Measurements from ENCODE around the gene COL1A1.

Gene COL1A1

DNA sequence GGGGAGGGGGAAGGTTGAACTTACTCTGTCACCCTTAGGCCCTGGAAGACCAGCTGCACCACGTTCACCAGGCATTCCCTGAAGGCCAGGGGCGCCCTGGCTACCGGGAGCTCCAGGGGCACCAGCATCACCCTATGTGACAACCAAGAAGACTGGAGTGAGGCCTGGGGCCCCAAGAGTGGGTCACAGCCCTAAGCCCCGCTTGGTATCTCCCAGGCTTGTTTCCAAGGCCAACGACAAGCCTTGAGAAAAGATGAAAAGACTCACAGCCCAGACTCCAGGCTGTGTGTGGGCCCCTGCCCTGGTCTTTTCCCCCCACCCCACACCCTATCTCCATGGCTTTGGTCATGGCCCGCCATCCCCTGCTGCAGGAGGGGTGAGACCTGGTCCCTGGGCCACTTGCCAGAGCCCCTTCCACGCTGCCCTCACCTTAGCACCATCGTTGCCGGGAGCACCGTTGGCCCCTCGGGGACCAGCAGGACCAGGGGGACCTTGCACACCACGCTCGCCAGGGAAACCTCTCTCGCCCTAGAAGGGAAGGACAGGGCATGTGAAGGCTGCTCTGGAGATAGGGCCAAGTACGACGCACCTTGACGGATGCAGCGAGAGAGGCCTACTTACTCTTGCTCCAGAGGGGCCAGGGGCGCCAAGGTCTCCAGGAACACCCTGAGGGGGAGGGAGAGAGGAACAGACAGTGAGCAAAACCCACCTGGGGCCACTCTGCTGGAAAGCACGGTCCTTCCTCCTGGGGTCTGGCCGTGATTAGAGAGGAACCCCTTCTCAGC, 9.9 kb downstream of the COL1A1 start:
- H3K4me1 ChIP-seq (ENCODE audit: control insufficient read depth, insufficient read depth, low read length) = no peaks in the 10 kb centered on the region
- no peaks in the 10 kb centered on the region for H3K9me3 ChIP-seq (ENCODE audit: control insufficient read depth, insufficient read depth, low read length)
- DNase-seq (ENCODE audit: low read depth, low spot score) = no peak
- no peaks in the 10 kb centered on the region for H3K27me3 ChIP-seq (ENCODE audit: control insufficient read depth, insufficient read depth, low read length)
- peaks cover 48% of the 10 kb centered on the region; the same call in 1 of the 2 replicates for H3K36me3 ChIP-seq (ENCODE audit: control insufficient read depth, insufficient read depth, low read length)
- no peak overlapping the region for H3K27ac ChIP-seq (ENCODE audit: low read length)
- no peak overlapping the region for H3K4me3 ChIP-seq (ENCODE audit: low read length)
- no CpG with 5 or more reads among the region's 21 CpGs for WGBS (ENCODE audit: insufficient coverage, insufficient read length)

DNA sequence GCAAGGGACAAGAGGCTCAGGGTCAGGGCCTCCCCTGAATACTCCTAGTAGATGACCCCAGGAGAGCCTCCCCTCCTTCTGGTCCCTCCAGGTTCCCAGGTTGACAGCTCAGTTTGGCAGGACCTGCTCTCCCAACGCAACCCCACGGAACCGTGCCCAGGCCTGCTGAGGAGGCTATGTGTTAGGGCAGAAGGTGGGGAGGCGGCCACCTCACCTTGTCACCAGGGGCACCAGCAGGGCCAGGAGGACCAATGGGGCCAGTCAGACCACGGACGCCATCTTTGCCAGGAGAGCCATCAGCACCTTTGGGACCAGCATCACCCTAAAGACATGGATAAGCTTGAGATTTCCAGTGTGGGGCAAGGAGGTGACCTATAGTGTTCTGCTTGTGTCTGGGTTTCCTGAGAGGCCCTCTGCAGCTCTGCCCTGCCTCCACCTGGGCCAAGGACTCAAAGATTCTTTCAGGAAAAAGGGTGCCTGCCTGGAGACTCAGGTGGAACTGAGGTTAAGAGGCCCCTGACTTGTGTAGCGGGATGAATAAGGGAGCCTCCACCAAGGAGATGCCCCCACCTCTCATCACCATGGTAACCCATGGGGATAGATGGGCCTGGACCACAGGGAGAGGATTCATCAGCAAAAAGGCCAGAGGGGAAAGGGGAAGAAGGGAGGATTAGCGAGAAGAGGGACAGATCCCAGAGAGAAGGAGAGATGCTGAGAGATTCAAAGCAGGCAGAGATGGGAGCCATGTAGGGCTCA, 10.7 kb downstream of the COL1A1 start:
- no peak for DNase-seq (ENCODE audit: low read depth, low spot score)

DNA sequence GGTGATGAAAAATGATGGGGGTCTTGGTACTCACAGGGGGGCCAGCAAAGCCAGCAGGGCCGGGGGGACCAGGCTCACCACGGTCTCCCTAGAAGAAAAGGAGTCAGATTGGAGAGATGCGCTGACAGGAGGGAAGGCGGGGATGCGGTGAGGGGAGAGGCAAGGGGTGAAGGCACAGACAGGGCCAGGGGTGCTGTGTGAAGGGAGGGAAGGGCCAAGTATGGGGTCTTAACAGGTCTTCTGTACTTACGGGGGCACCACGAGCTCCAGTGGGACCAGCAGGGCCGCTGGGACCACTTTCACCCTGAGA, 11.2 kb downstream of the COL1A1 start:
- no peaks in the 10 kb centered on the region for H3K4me1 ChIP-seq (ENCODE audit: control insufficient read depth, insufficient read depth, low read length)
- no CpG with 5 or more reads among the region's 8 CpGs for WGBS (ENCODE audit: insufficient coverage, insufficient read length)
- peaks cover 53% of the 10 kb centered on the region; the same call in 1 of the 2 replicates for H3K36me3 ChIP-seq (ENCODE audit: control insufficient read depth, insufficient read depth, low read length)
- no peak overlapping the region for H3K27ac ChIP-seq (ENCODE audit: low read length)
- no peaks in the 10 kb centered on the region for H3K9me3 ChIP-seq (ENCODE audit: control insufficient read depth, insufficient read depth, low read length)
- H3K4me3 ChIP-seq (ENCODE audit: low read length) = no peak overlapping the region
- no peak for DNase-seq (ENCODE audit: low read depth, low spot score)
- no peaks in the 10 kb centered on the region for H3K27me3 ChIP-seq (ENCODE audit: control insufficient read depth, insufficient read depth, low read length)

More for the DNA sequence above, 10.7 kb downstream of the COL1A1 start:
- Histone ChIP-seq H3K4me3 (ENCODE audit: low read length) (no peak overlapping the region), H3K27me3 (ENCODE audit: control insufficient read depth, insufficient read depth, low read length) (no peaks in the 10 kb centered on the region), H3K9me3 (ENCODE audit: control insufficient read depth, insufficient read depth, low read length) (no peaks in the 10 kb centered on the region), H3K36me3 (ENCODE audit: control insufficient read depth, insufficient read depth, low read length) (peaks cover 49% of the 10 kb centered on the region; the same call in 1 of the 2 replicates), H3K27ac (ENCODE audit: low read length) (no peak overlapping the region), H3K4me1 (ENCODE audit: control insufficient read depth, insufficient read depth, low read length) (no peaks in the 10 kb centered on the region)
- WGBS (ENCODE audit: insufficient coverage, insufficient read length) = no CpG with 5 or more reads among the region's 8 CpGs

DNA sequence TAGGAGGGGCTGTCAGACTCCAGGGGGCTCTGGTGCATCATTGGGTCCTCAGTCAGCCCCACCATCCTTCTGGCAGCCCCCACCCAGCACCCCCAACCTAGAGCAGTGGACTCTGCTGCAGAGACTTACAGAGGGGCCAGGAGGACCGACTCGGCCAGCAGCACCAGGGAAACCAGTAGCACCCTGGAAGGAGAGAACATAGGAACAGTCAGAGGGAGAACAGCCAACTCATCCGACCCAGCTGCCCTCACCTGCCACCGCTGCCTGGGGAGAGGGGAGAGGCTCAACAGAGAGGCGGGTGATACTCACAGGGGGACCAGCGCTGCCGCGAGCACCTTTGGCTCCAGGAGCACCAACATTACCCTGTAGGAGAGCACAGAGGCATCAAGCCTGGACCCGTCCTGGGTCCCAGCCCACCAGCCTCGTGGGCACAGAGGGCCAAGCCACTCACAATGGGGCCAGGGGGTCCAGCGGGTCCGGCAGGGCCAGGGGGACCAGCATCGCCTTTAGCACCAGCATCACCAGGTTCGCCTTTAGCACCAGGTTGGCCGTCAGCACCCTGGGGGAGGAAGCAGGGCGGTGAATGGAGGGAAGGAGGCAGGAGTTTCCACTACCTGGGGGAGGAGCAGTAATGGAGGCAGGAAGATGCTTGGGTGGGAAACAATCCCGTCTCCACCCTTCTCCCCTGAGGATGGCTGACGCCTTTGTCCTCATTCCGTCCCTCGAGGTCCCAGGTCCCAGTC, 11.7 kb downstream of the COL1A1 start:
- no CpG with 5 or more reads among the region's 20 CpGs for WGBS (ENCODE audit: insufficient coverage, insufficient read length)
- Histone ChIP-seq H3K27ac (ENCODE audit: low read length) (no peak overlapping the region), H3K36me3 (ENCODE audit: control insufficient read depth, insufficient read depth, low read length) (peaks cover 55% of the 10 kb centered on the region; the same call in 1 of the 2 replicates), H3K4me3 (ENCODE audit: low read length) (no peak overlapping the region), H3K27me3 (ENCODE audit: control insufficient read depth, insufficient read depth, low read length) (no peaks in the 10 kb centered on the region), H3K4me1 (ENCODE audit: control insufficient read depth, insufficient read depth, low read length) (no peaks in the 10 kb centered on the region), H3K9me3 (ENCODE audit: control insufficient read depth, insufficient read depth, low read length) (no peaks in the 10 kb centered on the region)
- no peak for DNase-seq (ENCODE audit: low read depth, low spot score)

DNA sequence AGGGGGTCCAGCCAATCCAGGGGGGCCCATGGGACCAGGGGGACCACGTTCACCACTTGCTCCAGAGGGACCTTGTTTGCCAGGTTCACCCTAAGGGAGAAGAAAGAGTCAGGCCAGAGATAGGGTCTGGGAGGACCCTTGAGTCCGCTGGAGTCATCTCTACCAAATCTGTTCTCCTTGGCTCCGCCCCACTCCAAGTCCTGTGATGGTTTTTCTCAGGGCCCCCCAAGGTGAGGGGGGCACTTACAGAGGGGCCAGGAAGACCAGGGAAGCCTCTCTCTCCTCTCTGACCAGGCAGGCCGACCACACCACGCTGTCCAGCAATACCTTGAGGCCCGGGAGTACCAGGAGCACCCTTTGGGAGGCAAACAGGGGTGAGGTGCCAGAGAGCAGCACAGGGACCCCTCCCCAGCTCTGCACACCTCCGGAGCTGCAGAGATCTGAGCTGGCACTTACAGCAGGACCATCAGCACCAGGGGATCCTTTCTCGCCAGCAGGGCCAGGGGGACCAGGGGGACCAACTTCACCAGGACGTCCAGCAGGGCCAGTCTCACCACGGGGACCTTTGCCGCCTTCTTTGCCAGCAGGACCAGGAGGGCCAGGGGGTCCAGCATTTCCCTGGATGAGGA, 12.4 kb downstream of the COL1A1 start:
- no peak for DNase-seq (ENCODE audit: low read depth, low spot score)

DNA sequence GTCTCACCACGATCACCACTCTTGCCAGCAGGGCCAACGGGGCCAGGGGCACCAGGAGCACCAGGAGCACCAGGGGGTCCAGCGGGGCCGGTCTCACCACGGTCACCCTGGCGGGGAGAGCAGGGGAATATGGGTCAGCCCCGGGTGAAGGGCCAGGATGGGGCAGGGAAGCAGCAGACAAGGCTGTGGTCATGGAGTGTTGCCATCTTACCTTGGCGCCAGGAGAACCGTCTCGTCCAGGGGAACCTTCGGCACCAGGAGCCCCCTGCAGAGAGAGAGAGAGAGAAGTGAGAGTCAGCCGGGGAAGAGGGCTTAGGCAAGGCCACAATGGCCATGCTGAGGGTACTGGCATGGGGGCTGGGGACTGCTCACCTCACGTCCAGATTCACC, 12.9 kb downstream of the COL1A1 start:
- Histone ChIP-seq H3K36me3 (ENCODE audit: control insufficient read depth, insufficient read depth, low read length) (peaks cover 49% of the 10 kb centered on the region; the same call in 1 of the 2 replicates), H3K27ac (ENCODE audit: low read length) (no peak overlapping the region), H3K27me3 (ENCODE audit: control insufficient read depth, insufficient read depth, low read length) (no peaks in the 10 kb centered on the region), H3K4me3 (ENCODE audit: low read length) (no peak overlapping the region), H3K9me3 (ENCODE audit: control insufficient read depth, insufficient read depth, low read length) (no peaks in the 10 kb centered on the region), H3K4me1 (ENCODE audit: control insufficient read depth, insufficient read depth, low read length) (peaks cover 1% of the 10 kb centered on the region; the same call in 1 of the 2 replicates)
- no peak for DNase-seq (ENCODE audit: low read depth, low spot score)
- no CpG with 5 or more reads among the region's 13 CpGs for WGBS (ENCODE audit: insufficient coverage, insufficient read length)

More for the DNA sequence above, 12.4 kb downstream of the COL1A1 start:
- Histone ChIP-seq H3K27me3 (ENCODE audit: control insufficient read depth, insufficient read depth, low read length) (no peaks in the 10 kb centered on the region), H3K4me3 (ENCODE audit: low read length) (no peak overlapping the region), H3K27ac (ENCODE audit: low read length) (no peak overlapping the region), H3K9me3 (ENCODE audit: control insufficient read depth, insufficient read depth, low read length) (no peaks in the 10 kb centered on the region), H3K36me3 (ENCODE audit: control insufficient read depth, insufficient read depth, low read length) (peaks cover 49% of the 10 kb centered on the region; the same call in 1 of the 2 replicates), H3K4me1 (ENCODE audit: control insufficient read depth, insufficient read depth, low read length) (peaks cover 1% of the 10 kb centered on the region; the same call in 1 of the 2 replicates)
- WGBS (ENCODE audit: insufficient coverage, insufficient read length) = no CpG with 5 or more reads among the region's 11 CpGs

DNA sequence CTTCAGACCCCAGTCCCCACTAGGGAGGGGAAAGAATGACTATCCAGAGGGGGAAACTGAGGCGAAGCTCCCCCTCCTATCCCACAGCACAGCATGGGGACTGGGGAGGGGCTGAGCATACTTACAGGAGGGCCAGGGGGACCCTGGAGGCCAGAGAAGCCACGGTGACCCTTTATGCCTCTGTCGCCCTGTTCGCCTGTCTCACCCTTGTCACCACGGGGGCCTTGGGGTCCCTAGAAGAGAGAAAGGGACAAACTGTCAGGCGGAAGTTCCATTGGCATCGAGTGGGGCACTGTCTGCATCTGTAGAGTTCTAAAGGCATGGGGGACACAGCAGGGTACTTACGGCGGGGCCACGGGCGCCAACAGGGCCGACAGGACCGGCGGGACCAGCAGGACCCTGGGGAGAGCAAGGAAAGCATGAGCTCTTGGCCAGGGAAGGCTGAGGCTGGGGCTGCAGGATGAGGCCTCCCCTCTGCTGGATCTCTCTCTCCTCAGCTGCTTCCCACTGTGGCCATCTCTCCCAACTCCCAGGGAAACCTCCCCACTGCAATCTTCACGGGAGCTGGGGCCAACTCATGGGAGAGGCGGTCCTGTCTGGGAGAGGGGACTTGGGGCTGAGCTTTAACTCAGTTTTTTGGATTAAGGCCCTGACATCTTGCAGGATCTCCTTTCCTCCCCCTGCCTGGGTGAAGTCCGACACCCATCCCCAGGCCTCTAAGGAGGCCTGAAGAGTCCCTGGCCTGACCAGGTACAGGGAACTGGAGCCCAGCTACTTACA, 13.5 kb downstream of the COL1A1 start:
- Histone ChIP-seq H3K4me1 (ENCODE audit: control insufficient read depth, insufficient read depth, low read length) (peaks cover 1% of the 10 kb centered on the region; the same call in 1 of the 2 replicates), H3K36me3 (ENCODE audit: control insufficient read depth, insufficient read depth, low read length) (peaks cover 49% of the 10 kb centered on the region; the same call in 1 of the 2 replicates)

DNA sequence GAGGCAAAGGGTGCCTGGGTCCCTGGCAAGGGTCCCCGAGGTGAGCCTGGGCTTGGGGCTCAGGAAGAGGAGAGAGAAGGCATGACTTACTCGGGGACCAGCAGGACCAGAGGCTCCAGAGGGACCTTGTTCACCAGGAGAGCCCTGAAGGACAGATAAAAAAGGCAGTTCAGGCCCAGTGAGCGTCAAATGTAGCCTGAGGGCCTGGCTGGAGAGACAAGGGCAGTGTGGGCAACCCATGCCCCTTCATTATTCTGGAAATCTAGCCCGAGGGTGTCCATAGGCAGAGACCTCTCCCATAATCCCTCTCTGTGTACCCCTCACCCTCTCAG, 14.1 kb downstream of the COL1A1 start:
- Histone ChIP-seq H3K27ac (ENCODE audit: low read length) (no peak overlapping the region), H3K4me1 (ENCODE audit: control insufficient read depth, insufficient read depth, low read length) (peaks cover 1% of the 10 kb centered on the region; the same call in 1 of the 2 replicates), H3K4me3 (ENCODE audit: low read length) (no peak overlapping the region), H3K36me3 (ENCODE audit: control insufficient read depth, insufficient read depth, low read length) (peaks cover 47% of the 10 kb centered on the region; the same call in 1 of the 2 replicates), H3K9me3 (ENCODE audit: control insufficient read depth, insufficient read depth, low read length) (no peaks in the 10 kb centered on the region), H3K27me3 (ENCODE audit: control insufficient read depth, insufficient read depth, low read length) (no peaks in the 10 kb centered on the region)
- no peak for DNase-seq (ENCODE audit: low read depth, low spot score)
- WGBS (ENCODE audit: insufficient coverage, insufficient read length) = no CpG with 5 or more reads among the region's 4 CpGs

More for the DNA sequence above, 13.5 kb downstream of the COL1A1 start:
- H3K9me3 ChIP-seq (ENCODE audit: control insufficient read depth, insufficient read depth, low read length) = no peaks in the 10 kb centered on the region
- no peak overlapping the region for H3K27ac ChIP-seq (ENCODE audit: low read length)
- WGBS (ENCODE audit: insufficient coverage, insufficient read length) = no CpG with 5 or more reads among the region's 17 CpGs
- H3K4me3 ChIP-seq (ENCODE audit: low read length) = no peak overlapping the region
- no peak for DNase-seq (ENCODE audit: low read depth, low spot score)
- no peaks in the 10 kb centered on the region for H3K27me3 ChIP-seq (ENCODE audit: control insufficient read depth, insufficient read depth, low read length)

DNA sequence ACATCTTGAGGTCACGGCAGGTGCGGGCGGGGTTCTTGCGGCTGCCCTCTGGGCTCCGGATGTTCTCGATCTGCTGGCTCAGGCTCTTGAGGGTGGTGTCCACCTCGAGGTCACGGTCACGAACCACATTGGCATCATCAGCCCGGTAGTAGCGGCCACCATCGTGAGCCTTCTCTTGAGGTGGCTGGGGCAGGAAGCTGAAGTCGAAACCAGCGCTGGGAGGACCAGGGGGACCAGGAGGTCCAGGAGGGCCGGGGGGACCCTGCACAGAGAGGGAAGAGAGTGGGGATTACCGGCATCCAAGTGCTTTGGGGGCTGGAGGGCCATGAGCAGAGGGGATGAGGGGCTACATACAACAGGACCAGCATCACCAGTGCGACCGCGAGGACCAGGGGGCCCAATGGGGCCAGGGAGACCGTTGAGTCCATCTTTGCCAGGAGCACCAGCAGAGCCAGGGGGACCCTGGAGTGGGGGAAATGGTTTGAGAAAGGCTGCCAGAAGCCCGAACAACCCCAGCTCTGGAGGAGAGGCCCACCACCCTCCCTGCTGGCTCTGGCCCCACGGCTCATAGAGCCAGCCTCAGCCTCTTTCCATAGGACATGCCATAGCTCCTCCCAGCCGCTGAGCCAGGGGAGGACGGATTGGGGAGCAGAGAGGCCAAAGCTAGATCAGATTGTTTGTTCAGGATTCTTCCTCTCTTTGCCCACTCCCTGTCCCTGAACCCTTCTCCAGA, 14.6 kb downstream of the COL1A1 start:
- Histone ChIP-seq H3K4me1 (ENCODE audit: control insufficient read depth, insufficient read depth, low read length) (peaks cover 1% of the 10 kb centered on the region; the same call in 1 of the 2 replicates), H3K9me3 (ENCODE audit: control insufficient read depth, insufficient read depth, low read length) (no peaks in the 10 kb centered on the region), H3K27ac (ENCODE audit: low read length) (no peak overlapping the region), H3K4me3 (ENCODE audit: low read length) (no peak overlapping the region), H3K27me3 (ENCODE audit: control insufficient read depth, insufficient read depth, low read length) (no peaks in the 10 kb centered on the region), H3K36me3 (ENCODE audit: control insufficient read depth, insufficient read depth, low read length) (peaks cover 44% of the 10 kb centered on the region; the same call in 1 of the 2 replicates)
- no peak for DNase-seq (ENCODE audit: low read depth, low spot score)
- WGBS (ENCODE audit: insufficient coverage, insufficient read length) = no CpG with 5 or more reads among the region's 24 CpGs

Measured in iPS DF 6.9 (cell line).